HEK293 (cell line): Measurements from ENCODE around the gene AKAP8L.
"Not testable (repeated sequence)": the region's sequence is repeated elsewhere in the genome, so short reads cannot be mapped to it uniquely, and the experiment has no call there.

Experiments
- CTCF ChIA-PET: fragments of 350-600 bp; formaldehyde crosslinking; extraction: SDS; loops from one replicate; lab custom pipeline; 2021; ENCODE audit warnings: antibody characterized with exemption; lab: Yijun Ruan, JAX
- POLR2A ChIA-PET: fragments of 300-600 bp; formaldehyde crosslinking; extraction: SDS; loops from one replicate; lab custom pipeline; 2020; ENCODE audit warnings: antibody characterized with exemption, inconsistent platforms; lab: Yijun Ruan, JAX
- H3K27ac ChIP-seq: fragments of 200-500 bp; sonication (Bioruptor generic); 2 replicates; pipeline ENCODE4 v1.5.1; 2014; ENCODE audit warnings: low read depth, low read length, control low read depth, inconsistent platforms; ENCODE audit errors: extremely low read depth
- H3K36me3 ChIP-seq, 2 experiments: fragments of 200-500 bp in 1 of 2; sonication (Bioruptor generic) in 1 of 2; 1 replicate in 1 of 2; 2 replicates in 1 of 2; pipeline ENCODE4 v1.5.1; 2014 to 2017; ENCODE audit warnings: inconsistent platforms in 2 of 2, low read length in 2 of 2; ENCODE audit not compliant: control insufficient read depth in 2 of 2, insufficient read depth in 1 of 2
- H3K4me1 ChIP-seq: fragments of 200-500 bp; sonication (Bioruptor generic); 2 replicates; pipeline ENCODE4 v1.5.1; 2014; ENCODE audit warnings: mild to moderate bottlenecking, low read length, inconsistent platforms; ENCODE audit not compliant: control insufficient read depth, insufficient read depth
- H3K4me3 ChIP-seq: 2 replicates; pipeline ENCODE4 v1.5.1; 2011; ENCODE audit warnings: low read depth, mild to moderate bottlenecking, control low read depth, low read length, moderate library complexity
- H3K9me3 ChIP-seq: fragments of 200-500 bp; sonication (Bioruptor generic); 2 replicates; pipeline ENCODE4 v1.5.1; 2014; ENCODE audit warnings: low read depth, low read length, inconsistent platforms; ENCODE audit not compliant: control insufficient read depth, insufficient read depth
- ELK4 ChIP-seq: IDR thresholded peaks from 2 replicates; pipeline ENCODE4 v1.6.1; 2011; ENCODE audit warnings: mild to moderate bottlenecking, low read depth, low read length, borderline replicate concordance
- PRDM6 ChIP-seq: fragments of 450-650 bp; formaldehyde crosslinking; IDR thresholded peaks from 2 replicates; pipeline ENCODE4 v1.5.1; 2017; ENCODE audit warnings: missing biosample characterization, missing genetic modification characterization
- SCRT1 ChIP-seq: fragments of 450-650 bp; formaldehyde crosslinking; IDR thresholded peaks from 2 replicates; pipeline ENCODE4 v1.5.1; 2016; ENCODE audit warnings: missing biosample characterization, missing genetic modification characterization, borderline replicate concordance
- SCRT2 ChIP-seq: fragments of 450-650 bp; formaldehyde crosslinking; IDR thresholded peaks from 2 replicates; pipeline ENCODE4 v1.5.1; 2016; ENCODE audit warnings: missing biosample characterization, missing genetic modification characterization
- ZBTB17 ChIP-seq: fragments of 450-650 bp; formaldehyde crosslinking; IDR thresholded peaks from 2 replicates; pipeline ENCODE4 v1.5.1; 2016; ENCODE audit warnings: missing biosample characterization, missing genetic modification characterization
- ZBTB20 ChIP-seq: fragments of 450-650 bp; formaldehyde crosslinking; IDR thresholded peaks from 2 replicates; pipeline ENCODE4 v1.5.1; 2016; ENCODE audit warnings: missing biosample characterization, missing genetic modification characterization
- ZBTB48 ChIP-seq: fragments of 450-650 bp; formaldehyde crosslinking; IDR thresholded peaks from 2 replicates; pipeline ENCODE4 v1.5.1; 2016; ENCODE audit warnings: missing biosample characterization, missing genetic modification characterization
- ZFHX2 ChIP-seq: fragments of 450-650 bp; formaldehyde crosslinking; conservative IDR thresholded peaks from 2 replicates; pipeline ENCODE4 v1.5.1; 2016; ENCODE audit warnings: missing biosample characterization, missing genetic modification characterization
- ZNF146 ChIP-seq: fragments of 450-650 bp; formaldehyde crosslinking; IDR thresholded peaks from 2 replicates; pipeline ENCODE4 v1.5.1; 2016; ENCODE audit warnings: missing biosample characterization, missing genetic modification characterization
- ZNF16 ChIP-seq: fragments of 450-650 bp; formaldehyde crosslinking; IDR thresholded peaks from 2 replicates; pipeline ENCODE4 v1.5.1; 2016; ENCODE audit warnings: low read depth, missing biosample characterization, missing genetic modification characterization
- ZNF175 ChIP-seq: fragments of 450-650 bp; formaldehyde crosslinking; IDR thresholded peaks from 2 replicates; pipeline ENCODE4 v1.5.1; 2016; ENCODE audit warnings: missing biosample characterization, missing genetic modification characterization
- ZNF211 ChIP-seq: fragments of 450-650 bp; formaldehyde crosslinking; IDR thresholded peaks from 2 replicates; pipeline ENCODE4 v1.5.1; 2016; ENCODE audit warnings: low read depth, missing biosample characterization, missing genetic modification characterization
- ZNF223 ChIP-seq: fragments of 450-650 bp; formaldehyde crosslinking; IDR thresholded peaks from 2 replicates; pipeline ENCODE4 v1.5.1; 2016; ENCODE audit warnings: missing biosample characterization, missing genetic modification characterization
- ZNF239 ChIP-seq: fragments of 450-650 bp; formaldehyde crosslinking; IDR thresholded peaks from 2 replicates; pipeline ENCODE4 v1.5.1; 2016; ENCODE audit warnings: missing biosample characterization, missing genetic modification characterization
- ZNF280D ChIP-seq: fragments of 450-650 bp; formaldehyde crosslinking; IDR thresholded peaks from 2 replicates; pipeline ENCODE4 v1.5.1; 2016; ENCODE audit warnings: missing biosample characterization, missing genetic modification characterization
- ZNF302 ChIP-seq: fragments of 450-650 bp; formaldehyde crosslinking; IDR thresholded peaks from 2 replicates; pipeline ENCODE4 v1.5.1; 2016; ENCODE audit warnings: missing biosample characterization, missing genetic modification characterization, low read depth
- ZNF335 ChIP-seq: fragments of 450-650 bp; formaldehyde crosslinking; conservative IDR thresholded peaks from 2 replicates; pipeline ENCODE4 v1.5.1; 2016; ENCODE audit warnings: missing biosample characterization, missing genetic modification characterization
- ZNF350 ChIP-seq: fragments of 450-650 bp; formaldehyde crosslinking; IDR thresholded peaks from 2 replicates; pipeline ENCODE4 v1.5.0; 2017; ENCODE audit warnings: missing biosample characterization, mild to moderate bottlenecking, missing genetic modification characterization
- ZNF394 ChIP-seq: fragments of 450-650 bp; formaldehyde crosslinking; IDR thresholded peaks from 2 replicates; pipeline ENCODE4 v1.5.1; 2016; ENCODE audit warnings: missing biosample characterization, missing genetic modification characterization, mild to moderate bottlenecking, moderate library complexity, borderline replicate concordance
- ZNF426 ChIP-seq: fragments of 450-650 bp; formaldehyde crosslinking; IDR thresholded peaks from 2 replicates; pipeline ENCODE4 v1.5.1; 2017; ENCODE audit warnings: missing biosample characterization, missing genetic modification characterization, mild to moderate bottlenecking, inconsistent platforms, moderate library complexity
- ZNF433 ChIP-seq: fragments of 450-650 bp; formaldehyde crosslinking; IDR thresholded peaks from 2 replicates; pipeline ENCODE4 v1.5.1; 2016; ENCODE audit warnings: missing biosample characterization, missing genetic modification characterization, low read depth
- ZNF48 ChIP-seq: fragments of 450-650 bp; formaldehyde crosslinking; IDR thresholded peaks from 2 replicates; pipeline ENCODE4 v1.5.1; 2016; ENCODE audit warnings: missing biosample characterization, missing genetic modification characterization
- ZNF544 ChIP-seq: fragments of 450-650 bp; formaldehyde crosslinking; IDR thresholded peaks from 2 replicates; pipeline ENCODE4 v1.5.0; 2017; ENCODE audit warnings: missing biosample characterization, missing genetic modification characterization
- ZNF555 ChIP-seq: fragments of 450-650 bp; formaldehyde crosslinking; conservative IDR thresholded peaks from 2 replicates; pipeline ENCODE4 v1.5.1; 2017; ENCODE audit warnings: missing biosample characterization, mild to moderate bottlenecking, missing genetic modification characterization, inconsistent platforms
- ZNF791 ChIP-seq: fragments of 450-650 bp; formaldehyde crosslinking; IDR thresholded peaks from 2 replicates; pipeline ENCODE4 v1.5.1; 2016; ENCODE audit warnings: missing biosample characterization, missing genetic modification characterization

The AKAP8L gene

GRCh38 chr19:15367439-15367838, 51.3 kb downstream of the AKAP8L start:
- Histone ChIP-seq H3K4me1 (no peaks in the 10 kb centered on the region), H3K9me3 (no peaks in the 10 kb centered on the region), H3K36me3 (peaks cover 28 to 77% of the 10 kb centered on the region in 2 experiments), H3K4me3 (no peak overlapping the region), H3K27ac (no peak overlapping the region)
- ChIA-PET POLR2A (interaction anchor here (1.9 kb wide), 1 partner anchor 12 kb away, joined by 5 read pairs; the partner anchor contains the start of gene AKAP8), CTCF (interaction anchor here (0.6 kb wide), 1 partner anchor 115 kb away, joined by 3 read pairs; no protein-coding TSS in a partner anchor)
- TF ChIP-seq ZNF146 (tag by site-specific recombination): no peak
- no peak for TF ChIP-seq ZNF48 (tag by site-specific recombination)
- TF ChIP-seq ZNF223 (tag by site-specific recombination): no peak
- no peak for TF ChIP-seq ZNF175 (tag by site-specific recombination)
- no peak for TF ChIP-seq ZNF433 (tag by site-specific recombination)
- TF ChIP-seq ZNF211 (tag by site-specific recombination): no peak
- TF ChIP-seq ZNF239 (tag by site-specific recombination): no peak
- no peak for TF ChIP-seq ZNF426
- no peak for TF ChIP-seq ZNF394 (tag by site-specific recombination)
- TF ChIP-seq ZBTB48 (tag by site-specific recombination): no peak
- TF ChIP-seq ZNF350 (tag by site-specific recombination): no peak
- TF ChIP-seq ZNF555: no peak
- no peak for TF ChIP-seq ZNF791 (tag by site-specific recombination)
- no peak for TF ChIP-seq PRDM6 (tag by site-specific recombination)
- TF ChIP-seq ZBTB17: no peak
- TF ChIP-seq ZNF302: no peak
- TF ChIP-seq SCRT2 (tag by site-specific recombination): no peak

- ChIA-PET POLR2A (no interaction called here), CTCF (interaction anchor here (0.5 to 1.0 kb wide), 2 partner anchors 16 to 90 kb away, joined by 3 read pairs; no protein-coding TSS in a partner anchor)
- no peaks in the 10 kb centered on the region for H3K9me3 ChIP-seq
- H3K36me3 ChIP-seq: peaks cover 17 to 75% of the 10 kb centered on the region in 2 experiments
- H3K4me1 ChIP-seq: no peaks in the 10 kb centered on the region
- no peak overlapping the region for H3K4me3 ChIP-seq
- TF ChIP-seq ZNF280D (tag by site-specific recombination): no peak
- TF ChIP-seq SCRT1: no peak
- no peak for TF ChIP-seq ZBTB20 (tag by site-specific recombination)
- TF ChIP-seq ELK4: no peak
- TF ChIP-seq ZNF175 (tag by site-specific recombination): no peak
- no peak for TF ChIP-seq ZFHX2 (tag by site-specific recombination)
- TF ChIP-seq ZNF544: no peak
- no peak for TF ChIP-seq ZNF335 (tag by site-specific recombination)
- no peak for TF ChIP-seq ZNF16 (tag by site-specific recombination)
- no peak overlapping the region for H3K27ac ChIP-seq
These were observed 53.5 kb downstream of the AKAP8L start for GRCh38 chr19:15365264-15365663.

- POLR2A ChIA-PET, H3K9me3 ChIP-seq, H3K4me1 ChIP-seq, H3K27ac ChIP-seq, H3K4me3 ChIP-seq: not testable (repeated sequence)
- CTCF ChIA-PET: interaction anchor here (0.7 kb wide), 1 partner anchor 58 kb away, joined by 4 read pairs; no protein-coding TSS in a partner anchor
- peaks cover 24 to 72% of the 10 kb centered on the region in 2 experiments for H3K36me3 ChIP-seq
These were observed 55.0 kb downstream of the AKAP8L start for GRCh38 chr19:15363791-15364190.

- CTCF ChIA-PET, POLR2A ChIA-PET: not testable (repeated sequence)
These were observed 55.7 kb downstream of the AKAP8L start for GRCh38 chr19:15363048-15363447.

More at GRCh38 chr19:15363048-15363447, 55.7 kb downstream of the AKAP8L start:
- peaks cover 31 to 72% of the 10 kb centered on the region in 2 experiments for H3K36me3 ChIP-seq
- H3K27ac ChIP-seq, H3K4me1 ChIP-seq, H3K4me3 ChIP-seq, H3K9me3 ChIP-seq: not testable (repeated sequence)
